Activated CD8-positive, alpha-beta memory T cell treated with anti-CD3 and anti-CD28 coated beads for 48 hours (primary cell): ENCODE results near the gene TRRAP.
A peak's percentile ranks its signal among the peaks of the same experiment; 100 is the strongest.
"Not testable (repeated sequence)": the region's sequence is repeated elsewhere in the genome, so short reads cannot be mapped to it uniquely, and the experiment has no call there.

Experiments used
- DNase-seq, 3 experiments: peaks; one replicate each; pipeline ENCODE4 v3.0.0-alpha.2; 2020; ENCODE audit warnings: low read depth in 2 of 3, low spot score in 2 of 3

Gene TRRAP

DNA sequence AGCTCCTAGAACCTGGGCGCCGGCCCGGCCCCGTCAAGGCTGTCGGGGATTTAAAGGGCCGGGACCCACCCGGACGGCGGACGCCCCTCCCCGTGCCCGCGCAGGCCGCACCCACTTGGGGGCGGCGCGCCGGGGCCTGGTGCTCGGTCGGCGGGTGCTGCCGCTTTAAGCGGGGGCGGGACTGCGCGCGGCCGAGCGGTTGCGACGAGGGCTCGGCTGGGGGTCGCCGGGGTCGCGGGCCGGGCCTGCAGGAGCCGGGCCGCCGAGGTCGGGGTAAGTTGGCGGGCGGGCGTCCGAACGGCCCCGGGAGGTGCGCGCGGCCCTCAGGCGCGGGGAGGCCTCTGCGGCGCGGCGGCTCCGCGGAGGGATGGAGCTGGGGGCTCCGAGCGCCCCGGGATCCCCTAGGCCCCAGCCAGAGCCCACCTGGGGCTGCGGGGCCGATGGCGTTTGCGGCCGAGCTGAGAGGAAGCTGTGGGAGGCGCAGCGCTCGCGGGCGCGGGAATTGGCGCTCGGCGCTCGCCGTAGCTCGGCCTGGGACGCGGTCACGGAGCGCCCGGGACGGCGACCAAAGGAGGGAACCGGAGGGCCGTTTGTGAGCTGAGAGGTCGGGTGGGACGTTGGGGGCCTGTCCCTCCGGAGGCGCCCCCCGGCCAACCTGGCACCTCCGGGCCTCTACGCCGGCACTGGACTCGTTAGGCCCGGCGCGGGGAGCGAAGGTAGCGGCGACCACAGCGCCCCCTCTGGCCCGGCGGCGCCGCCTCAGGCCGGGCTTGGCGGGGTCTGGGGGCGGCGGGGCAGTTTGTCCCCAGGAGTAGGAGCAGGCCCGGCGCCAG lies at the start of gene TRRAP:
Gene TRRAP, plus strand, starts transcription at position 168 of the 833 bp plus-strand sequence. CDS start 2,619 bp downstream, outside the sequence.
- peak; percentile 56 to 69 (median 64) for DNase-seq

DNA sequence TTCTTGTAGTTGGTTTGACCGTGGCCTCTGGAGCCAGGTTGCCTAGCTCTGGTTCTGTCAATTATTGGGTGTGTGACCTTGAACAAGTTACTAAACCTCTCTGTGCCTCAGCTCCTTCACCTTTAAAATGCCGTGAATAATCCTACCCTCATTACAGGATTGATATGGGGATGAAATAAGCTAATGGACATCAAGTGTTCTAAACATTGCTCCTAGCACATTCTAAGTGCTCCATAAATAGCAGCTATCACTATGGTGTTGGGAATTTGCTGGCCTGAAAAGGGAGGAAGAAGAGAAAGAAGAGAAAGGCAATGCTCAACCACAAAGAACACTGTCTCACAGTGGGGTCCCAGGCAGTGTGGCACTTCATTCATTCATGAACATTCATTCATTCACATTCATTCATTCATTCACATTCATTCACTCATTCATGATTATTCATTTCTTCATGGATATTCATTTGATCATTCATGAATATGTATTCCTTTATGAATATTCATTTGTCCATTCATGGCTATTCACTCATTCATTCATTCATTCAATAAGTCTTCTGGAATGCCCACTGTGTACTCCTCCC lies 47.3 kb upstream of the TRRAP start:
- DNase-seq: no peak

- peak in 2 of 3 experiments; percentile 10 to 33 for DNase-seq
These were observed 46.6 kb upstream of the TRRAP start for GRCh38 chr7:98831641-98832221.

- no peak for DNase-seq
These were observed 45.3 kb upstream of the TRRAP start for GRCh38 chr7:98833022-98833421.

GRCh38 chr7:98834949-98835348 lies 43.4 kb upstream of the TRRAP start:
- DNase-seq: no peak

GRCh38 chr7:98836811-98837629 lies 41.3 kb upstream of the TRRAP start:
- peak in 1 of 3 experiments; percentile 6 for DNase-seq

DNA sequence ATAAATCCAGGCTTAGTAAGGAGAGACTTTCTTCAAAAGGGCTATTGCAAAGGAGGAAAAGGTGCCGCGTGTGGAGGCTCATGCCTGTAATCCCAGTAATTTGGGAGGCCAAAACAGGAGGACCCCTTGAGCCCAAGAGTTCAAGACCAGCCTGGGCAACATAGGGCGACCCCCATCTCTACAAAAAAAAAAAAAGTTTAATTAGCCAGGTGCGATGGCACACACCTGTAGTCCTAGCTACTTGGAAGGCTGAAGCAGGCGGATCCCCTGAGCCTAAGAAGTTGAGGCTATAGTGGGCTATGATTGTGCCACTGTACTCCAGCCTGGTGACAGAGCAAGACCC lies 40.7 kb upstream of the TRRAP start:
- DNase-seq: no peak

- no peak for DNase-seq
These were observed 38.2 kb upstream of the TRRAP start for GRCh38 chr7:98840096-98840495.

DNA sequence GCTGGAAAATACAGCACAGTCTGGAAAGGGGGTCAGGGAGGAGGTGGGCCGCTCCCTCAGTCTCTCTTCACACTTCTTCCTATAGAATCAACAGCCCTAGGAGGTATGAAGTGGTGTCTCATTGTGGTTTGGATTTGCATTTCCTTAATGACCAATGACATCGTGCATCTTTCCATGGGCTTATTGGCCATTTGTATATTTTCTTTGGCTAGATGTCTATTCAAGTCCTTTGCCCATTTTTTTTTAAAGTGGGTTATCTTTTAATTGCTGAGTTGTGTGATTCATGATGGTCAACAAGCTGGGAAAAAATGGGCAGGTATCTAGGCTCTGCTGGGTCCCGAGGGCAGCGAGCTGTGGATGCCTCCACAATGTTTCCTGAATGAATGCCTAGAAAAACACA lies 37.6 kb upstream of the TRRAP start:
- DNase-seq: no peak

DNA sequence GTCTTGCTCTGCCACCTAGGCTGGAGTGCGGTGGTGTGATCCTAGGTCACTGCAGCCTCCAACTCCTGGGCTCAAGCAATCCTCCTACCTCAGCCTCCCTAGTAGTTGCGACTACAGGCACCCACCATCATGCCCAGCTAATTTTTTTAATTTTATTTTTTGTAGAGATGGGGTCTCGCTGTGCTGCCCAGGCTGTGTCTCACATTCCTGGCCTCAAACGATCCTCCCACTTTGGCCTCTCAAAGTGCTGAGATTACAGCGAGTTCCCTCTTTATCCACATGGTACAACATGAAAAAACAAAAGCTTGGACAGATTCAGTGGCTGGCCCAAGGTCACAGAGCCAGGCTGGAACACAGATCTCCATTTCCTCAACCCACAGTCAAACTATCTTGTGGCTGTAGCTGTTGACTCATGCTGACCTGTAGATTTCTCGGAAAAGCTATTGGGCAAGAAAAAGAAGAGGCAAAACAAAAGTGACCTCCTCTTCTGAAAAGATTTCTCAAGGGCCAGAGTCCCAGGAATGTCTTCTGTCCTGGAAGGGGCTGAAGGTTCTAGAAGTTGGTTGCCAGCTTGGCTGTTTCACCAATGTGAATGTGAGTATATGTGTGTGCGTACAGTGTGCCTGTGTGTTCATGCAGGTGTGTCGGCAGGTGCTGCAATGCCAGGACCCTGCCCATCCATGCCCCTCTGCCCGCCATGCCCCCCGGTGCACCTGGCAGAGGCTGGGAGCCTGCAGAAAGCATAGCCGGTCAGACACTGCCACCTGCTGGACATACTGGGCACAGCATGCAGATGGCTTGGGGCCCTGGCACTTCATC lies 36.9 kb upstream of the TRRAP start:
- DNase-seq: peak in 2 of 3 experiments; percentile 66 to 67

- DNase-seq: not testable (repeated sequence)
These were observed 35.8 kb upstream of the TRRAP start for GRCh38 chr7:98842552-98842951.

DNA sequence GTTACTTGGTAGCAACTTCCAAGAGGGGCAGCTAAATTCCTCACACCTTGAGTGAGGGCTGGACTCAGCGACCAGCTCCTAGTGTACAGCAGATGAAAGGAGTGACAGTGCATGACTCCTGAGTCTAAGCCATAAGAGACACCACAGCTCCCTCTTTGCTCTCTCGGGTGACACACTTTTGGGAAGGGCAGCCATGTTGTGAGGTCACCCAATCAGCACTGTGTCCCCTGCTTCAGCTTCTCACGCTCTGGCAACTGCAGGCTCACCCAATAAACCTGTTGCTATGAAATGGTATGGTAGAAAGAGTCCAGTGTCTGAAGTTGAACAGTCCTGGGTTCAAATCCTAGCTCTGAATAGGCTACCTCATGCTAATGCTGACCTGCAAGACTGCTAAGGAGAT lies 29.4 kb upstream of the TRRAP start:
- no peak for DNase-seq

DNA sequence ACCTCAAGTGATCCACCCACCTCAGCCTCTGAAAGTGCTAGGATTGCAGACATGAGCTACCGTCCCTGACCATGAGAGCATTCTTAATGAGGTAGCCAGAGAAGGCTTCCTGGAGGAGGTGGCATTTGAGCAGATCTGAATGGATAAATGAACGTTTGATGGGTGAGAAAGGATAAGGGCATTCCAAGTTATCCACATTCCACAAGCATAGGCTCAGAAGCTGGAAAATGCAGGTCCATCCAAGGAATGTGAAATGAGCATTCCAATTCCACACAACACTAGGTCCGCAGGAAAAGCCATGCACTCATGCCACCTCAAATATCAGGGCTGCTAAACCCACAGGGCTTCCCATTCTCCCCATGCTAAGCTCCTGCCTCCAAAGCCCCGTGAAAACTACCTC lies 25.5 kb upstream of the TRRAP start:
- DNase-seq: no peak

GRCh38 chr7:98855610-98856422 lies 22.5 kb upstream of the TRRAP start:
- no peak for DNase-seq

DNA sequence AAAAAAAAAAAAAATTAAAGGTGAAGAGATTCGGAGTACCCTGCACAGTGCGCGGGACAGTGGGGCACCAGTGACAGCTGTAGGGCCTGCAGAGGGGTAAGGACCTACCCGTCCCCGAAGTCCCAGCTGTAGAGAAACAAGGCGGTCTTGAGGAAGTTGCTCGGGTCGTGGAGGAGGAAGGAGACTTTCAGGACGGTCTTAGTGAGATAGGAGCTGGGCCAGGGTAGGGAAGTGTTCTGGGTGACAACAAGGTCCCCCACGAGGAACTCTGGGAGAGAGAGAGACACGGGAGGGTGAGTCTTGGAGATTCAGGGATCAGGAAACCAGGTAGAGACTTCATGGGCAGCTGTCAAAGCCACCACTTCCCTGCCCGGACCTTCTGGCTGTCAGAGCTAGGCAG lies 18.3 kb upstream of the TRRAP start:
- DNase-seq: no peak

- no peak for DNase-seq
These were observed 16.1 kb upstream of the TRRAP start for GRCh38 chr7:98862203-98862602.

GRCh38 chr7:98862716-98863420 lies 15.5 kb upstream of the TRRAP start:
- no peak for DNase-seq

DNA sequence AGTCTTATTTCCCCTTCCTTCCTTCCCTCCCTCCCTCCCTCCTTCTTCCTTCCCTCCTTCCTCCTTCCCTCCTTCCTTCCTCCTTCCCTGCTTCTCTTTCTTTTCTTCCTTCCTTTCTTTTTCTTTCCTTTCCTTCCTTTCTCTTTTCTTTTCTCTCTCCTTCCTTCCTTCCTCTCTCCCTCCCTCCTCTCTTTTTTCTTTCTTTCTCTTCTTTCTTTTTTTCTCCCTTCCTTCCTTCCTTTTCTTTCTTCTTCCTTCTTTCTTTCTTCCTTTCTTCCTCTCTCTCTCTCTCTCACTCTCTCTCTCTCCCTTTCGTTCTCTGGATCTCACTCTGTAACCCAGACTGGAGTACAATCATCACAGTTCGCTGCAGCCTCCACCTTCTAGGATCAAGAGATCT lies 14.7 kb upstream of the TRRAP start:
- DNase-seq: no peak

- no peak for DNase-seq
These were observed 13.4 kb upstream of the TRRAP start for GRCh38 chr7:98864731-98865453.
